SJSA1 (cell line): Measurements from ENCODE around the gene DOK7. TPM values are rescaled to one million over a fixed set of nuclear protein-coding genes. Genes with fewer than 3 reads are reported as not detected.
"Not testable (repeated sequence)": the region's sequence is repeated elsewhere in the genome, so short reads cannot be mapped to it uniquely, and the experiment has no call there.

Experiments used
- DNase-seq, 2 experiments: peaks; one replicate each; pipeline ENCODE4 v3.0.0-alpha.2; 2015 to 2020; ENCODE audit warnings: low spot score in 2 of 2, low read depth in 1 of 2
- H3K27ac ChIP-seq: fragments of 250-450 bp; sonication (Bioruptor Pico); 2 replicates; pipeline ENCODE4 v1.5.1; 2020; ENCODE audit warnings: mild to moderate bottlenecking, moderate library complexity
- H3K27me3 ChIP-seq: fragments of 250-450 bp; sonication (Bioruptor Pico); replicated peaks from 2 replicates; pipeline ENCODE4 v1.5.1; 2020; ENCODE audit warnings: mild to moderate bottlenecking, moderate library complexity
- H3K36me3 ChIP-seq: fragments of 250-450 bp; sonication (Bioruptor Pico); 2 replicates; pipeline ENCODE4 v1.5.1; 2020; ENCODE audit warnings: mild to moderate bottlenecking
- H3K4me1 ChIP-seq: fragments of 250-450 bp; sonication (Bioruptor Pico); replicated peaks from 2 replicates; pipeline ENCODE4 v1.6.1; 2021; ENCODE audit warnings: mild to moderate bottlenecking
- H3K4me3 ChIP-seq: fragments of 250-450 bp; sonication (Bioruptor Pico); 2 replicates; pipeline ENCODE4 v1.5.1; 2020; ENCODE audit warnings: mild to moderate bottlenecking
- H3K9me3 ChIP-seq: fragments of 250-450 bp; sonication (Bioruptor Pico); replicated peaks from 2 replicates; pipeline ENCODE4 v1.5.1; 2020; ENCODE audit warnings: mild to moderate bottlenecking
- total RNA-seq: library from RNA; depleted of rRNA; stranded (reverse); fragments of >200 nt; shearing (Covaris generic); gene quantifications from 2 replicates; pipeline ENCODE4 v1.2.3, GENCODE V29; 2014

Gene DOK7
- total RNA-seq, 1 experiment from 2014 or later = 0.05 TPM

DNA sequence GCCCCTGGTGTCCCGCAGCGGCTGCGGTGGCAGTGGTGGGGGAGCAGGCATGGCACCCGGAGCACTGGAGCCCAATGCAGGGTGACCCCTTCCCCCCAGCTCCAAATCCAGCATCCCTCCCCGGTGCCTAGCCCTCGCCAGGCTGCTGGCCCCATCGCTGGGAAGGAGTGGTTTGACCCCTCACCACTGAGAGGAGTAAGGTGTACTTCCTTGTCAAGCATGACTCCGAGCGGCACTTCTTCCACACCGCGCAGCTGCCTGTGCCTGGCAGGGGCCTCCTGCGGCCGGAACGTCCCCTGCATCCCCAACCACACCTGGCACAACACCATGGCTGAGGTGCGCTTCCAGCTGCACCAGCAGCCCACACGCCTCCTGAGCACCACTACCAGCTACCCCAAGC is 42.1 kb downstream of the DOK7 start:
- Histone ChIP-seq H3K27ac (no peak overlapping the region), H3K4me3 (no peak overlapping the region), H3K27me3 (no peaks in the 10 kb centered on the region), H3K4me1 (no peaks in the 10 kb centered on the region), H3K36me3 (no peaks in the 10 kb centered on the region), H3K9me3 (no peaks in the 10 kb centered on the region)
- no peak for DNase-seq

- Histone ChIP-seq H3K36me3 (no peaks in the 10 kb centered on the region), H3K4me3 (no peak overlapping the region), H3K27me3 (no peaks in the 10 kb centered on the region), H3K9me3 (no peaks in the 10 kb centered on the region), H3K27ac (no peak overlapping the region), H3K4me1 (no peaks in the 10 kb centered on the region)
- DNase-seq = no peak
Measured at GRCh38 chr4:3508542-3508941, 45.4 kb downstream of the DOK7 start.

- Histone ChIP-seq H3K4me3 (no peak overlapping the region), H3K4me1 (no peaks in the 10 kb centered on the region), H3K27ac (no peak overlapping the region), H3K36me3 (no peaks in the 10 kb centered on the region), H3K27me3 (no peaks in the 10 kb centered on the region), H3K9me3 (no peaks in the 10 kb centered on the region)
- DNase-seq = no peak
Measured at GRCh38 chr4:3510481-3510880, 47.4 kb downstream of the DOK7 start.

DNA sequence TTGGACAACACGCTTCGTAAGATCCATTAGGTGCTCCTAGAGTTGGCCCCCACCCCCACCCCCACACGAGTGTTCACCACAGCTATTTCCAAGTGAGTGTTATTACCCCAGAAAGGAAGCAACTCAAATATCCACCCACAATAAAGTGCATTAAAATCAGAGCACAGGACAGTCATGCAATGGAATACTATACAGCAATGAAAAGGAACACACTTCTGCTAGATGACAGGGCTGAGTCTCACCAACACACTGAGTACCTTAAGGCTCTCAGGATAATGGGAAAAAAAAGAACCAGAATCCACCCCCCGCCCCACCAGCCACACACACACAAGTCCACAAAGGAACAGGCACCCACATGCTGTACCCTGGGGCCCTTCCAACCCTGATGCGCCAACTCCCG is 48.1 kb downstream of the DOK7 start:
- H3K27me3 ChIP-seq = no peaks in the 10 kb centered on the region
- no peaks in the 10 kb centered on the region for H3K36me3 ChIP-seq
- no peaks in the 10 kb centered on the region for H3K4me1 ChIP-seq
- DNase-seq = no peak
- no peak overlapping the region for H3K4me3 ChIP-seq
- no peaks in the 10 kb centered on the region for H3K9me3 ChIP-seq
- no peak overlapping the region for H3K27ac ChIP-seq

GRCh38 chr4:3511601-3512000 is 48.5 kb downstream of the DOK7 start:
- H3K27ac ChIP-seq, H3K27me3 ChIP-seq: not testable (repeated sequence)

DNA sequence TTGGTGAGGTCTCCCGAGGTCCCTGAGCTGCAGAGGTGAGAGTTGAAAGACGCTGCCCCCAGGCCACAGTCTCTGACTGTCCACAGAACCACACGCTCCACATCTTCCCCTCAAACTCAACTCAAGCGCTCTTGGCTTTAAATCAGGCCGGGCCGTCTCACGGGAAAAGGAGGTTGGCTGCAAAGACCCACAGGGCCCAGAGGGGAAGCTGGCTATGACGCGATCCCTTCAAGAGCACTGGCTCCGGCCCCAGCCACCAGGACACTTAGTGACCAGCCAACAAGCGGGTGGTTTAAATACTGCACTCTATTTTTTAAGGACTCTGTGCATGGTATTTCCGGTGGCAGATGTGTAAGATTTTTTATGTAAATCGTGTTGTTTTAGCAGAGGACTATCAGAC is 49.2 kb downstream of the DOK7 start:
- no peak for DNase-seq
- H3K27ac ChIP-seq = no peak overlapping the region
- no peaks in the 10 kb centered on the region for H3K27me3 ChIP-seq
- H3K36me3 ChIP-seq = 0 out of 2 replicates have a peak, but pooled peaks cover 4% of the 10 kb centered on the region
- no peak overlapping the region for H3K4me3 ChIP-seq
- no peaks in the 10 kb centered on the region for H3K9me3 ChIP-seq
- no peaks in the 10 kb centered on the region for H3K4me1 ChIP-seq

More at GRCh38 chr4:3511601-3512000, 48.5 kb downstream of the DOK7 start:
- not testable (repeated sequence) for H3K36me3 ChIP-seq, DNase-seq, H3K4me3 ChIP-seq, H3K9me3 ChIP-seq, H3K4me1 ChIP-seq

GRCh38 chr4:3512719-3513118 is 49.6 kb downstream of the DOK7 start:
- Histone ChIP-seq H3K27ac (no peak overlapping the region), H3K36me3 (0 out of 2 replicates have a peak, but pooled peaks cover 4% of the 10 kb centered on the region), H3K27me3 (no peaks in the 10 kb centered on the region), H3K9me3 (no peaks in the 10 kb centered on the region), H3K4me1 (no peaks in the 10 kb centered on the region), H3K4me3 (no peak overlapping the region)
- DNase-seq = no peak

DNA sequence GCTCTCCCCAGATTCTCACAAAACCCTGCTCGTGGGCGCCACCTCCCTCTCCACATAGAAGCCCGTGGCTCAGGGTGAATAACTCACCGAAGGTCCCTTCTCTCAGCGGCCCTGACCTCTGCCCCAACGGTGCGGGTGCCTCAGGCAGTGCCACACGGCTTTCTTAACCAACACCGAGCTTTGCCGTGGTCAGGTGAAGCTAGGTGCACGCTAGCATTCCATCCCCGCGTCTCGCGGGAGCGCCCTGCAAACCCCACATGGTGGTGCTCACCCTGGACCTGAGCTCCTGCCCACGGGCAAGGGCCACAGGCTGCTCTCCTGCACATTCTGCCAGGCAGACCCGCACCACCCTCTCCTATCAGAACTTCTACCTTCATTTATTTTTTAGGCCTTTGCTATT is 50.7 kb downstream of the DOK7 start:
- Histone ChIP-seq H3K36me3 (0 out of 2 replicates have a peak, but pooled peaks cover 4% of the 10 kb centered on the region), H3K4me3 (no peak overlapping the region), H3K27ac (no peak overlapping the region), H3K27me3 (no peaks in the 10 kb centered on the region), H3K9me3 (no peaks in the 10 kb centered on the region), H3K4me1 (no peaks in the 10 kb centered on the region)
- DNase-seq = no peak

DNA sequence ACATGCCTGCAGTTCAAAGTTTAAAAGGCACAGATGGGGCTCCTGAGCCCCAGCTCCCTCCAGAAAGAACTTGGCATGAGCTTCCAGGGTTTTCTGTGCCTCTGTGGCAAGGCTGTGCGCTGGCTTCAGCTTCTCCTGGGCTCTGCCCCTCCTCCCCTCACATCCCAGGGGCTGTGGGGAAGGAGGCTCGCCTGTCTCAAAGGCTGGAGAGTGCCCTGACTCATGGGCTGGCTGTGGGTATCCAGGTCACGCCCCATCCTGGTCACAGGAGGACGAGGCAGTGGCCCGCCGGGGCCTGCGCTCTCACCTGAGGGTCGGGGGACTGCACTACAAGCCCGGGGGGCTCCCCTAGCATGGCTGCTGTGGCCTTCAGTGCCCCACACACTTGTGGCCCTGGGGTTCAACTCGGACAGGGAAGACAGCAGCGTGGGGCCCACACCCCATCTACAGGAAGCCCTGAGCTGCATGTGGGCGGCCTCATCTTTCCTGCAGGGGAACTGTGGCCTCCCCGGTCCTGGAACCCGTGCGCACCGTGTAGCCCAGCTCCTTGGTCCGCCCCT is 51.2 kb downstream of the DOK7 start:
- no peak for DNase-seq
- no peaks in the 10 kb centered on the region for H3K4me1 ChIP-seq
- H3K27me3 ChIP-seq = no peaks in the 10 kb centered on the region
- no peak overlapping the region for H3K27ac ChIP-seq
- H3K36me3 ChIP-seq = 0 out of 2 replicates have a peak, but pooled peaks cover 4% of the 10 kb centered on the region
- no peak overlapping the region for H3K4me3 ChIP-seq
- H3K9me3 ChIP-seq = no peaks in the 10 kb centered on the region

DNA sequence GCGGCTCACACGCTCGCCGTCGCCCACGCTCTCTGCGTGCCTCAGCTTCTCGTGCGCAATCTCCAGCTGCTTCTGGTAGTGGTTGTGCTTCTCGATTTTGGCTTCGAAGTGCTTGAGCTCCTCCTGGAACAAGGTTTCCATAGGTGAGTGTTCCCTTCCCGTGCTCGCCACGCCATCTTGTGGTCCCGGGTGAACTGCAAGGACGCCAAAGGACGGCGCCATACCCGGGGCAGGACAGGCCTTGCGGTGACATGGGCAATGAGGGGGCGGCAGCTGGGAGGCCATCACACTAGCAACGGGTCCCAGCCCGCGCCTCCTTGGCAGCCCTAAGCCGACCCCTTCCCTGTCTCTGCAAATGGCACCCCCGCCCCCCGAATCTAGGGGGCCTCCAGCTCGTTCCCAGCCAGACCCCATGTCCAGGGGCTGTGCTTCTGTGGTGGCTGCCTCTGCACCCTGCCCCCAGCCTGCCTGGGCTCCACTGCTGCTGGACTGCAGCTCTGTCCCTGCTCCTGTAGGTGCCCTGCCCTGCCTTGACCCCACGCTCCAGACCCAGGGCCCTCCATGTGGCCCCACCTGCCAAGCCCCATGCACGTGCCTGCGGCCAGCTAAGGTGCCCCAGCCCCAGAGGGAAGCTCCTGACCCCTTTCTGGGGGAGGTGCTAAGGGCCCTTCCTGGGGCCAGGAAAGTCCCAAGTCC is 51.8 kb downstream of the DOK7 start:
- Histone ChIP-seq H3K9me3 (no peaks in the 10 kb centered on the region), H3K4me1 (no peaks in the 10 kb centered on the region), H3K27me3 (no peaks in the 10 kb centered on the region), H3K27ac (no peak overlapping the region), H3K36me3 (0 out of 2 replicates have a peak, but pooled peaks cover 4% of the 10 kb centered on the region), H3K4me3 (no peak overlapping the region)
- no peak for DNase-seq

GRCh38 chr4:3515646-3516045 is 52.5 kb downstream of the DOK7 start:
- no peak for DNase-seq
- no peak overlapping the region for H3K4me3 ChIP-seq
- H3K27ac ChIP-seq = no peak overlapping the region
- no peaks in the 10 kb centered on the region for H3K4me1 ChIP-seq
- H3K9me3 ChIP-seq = no peaks in the 10 kb centered on the region
- H3K36me3 ChIP-seq = 0 out of 2 replicates have a peak, but pooled peaks cover 4% of the 10 kb centered on the region
- no peaks in the 10 kb centered on the region for H3K27me3 ChIP-seq

GRCh38 chr4:3516061-3516835 is 53.1 kb downstream of the DOK7 start:
- Histone ChIP-seq H3K4me3 (no peak overlapping the region), H3K4me1 (no peaks in the 10 kb centered on the region), H3K27me3 (no peaks in the 10 kb centered on the region), H3K36me3 (0 out of 2 replicates have a peak, but pooled peaks cover 4% of the 10 kb centered on the region), H3K27ac (no peak overlapping the region), H3K9me3 (no peaks in the 10 kb centered on the region)
- no peak for DNase-seq

- Histone ChIP-seq H3K9me3 (no peaks in the 10 kb centered on the region), H3K27me3 (no peaks in the 10 kb centered on the region), H3K4me3 (no peak overlapping the region), H3K27ac (no peak overlapping the region), H3K4me1 (no peaks in the 10 kb centered on the region), H3K36me3 (0 out of 2 replicates have a peak, but pooled peaks cover 4% of the 10 kb centered on the region)
- DNase-seq = no peak
Measured at GRCh38 chr4:3516836-3517730, 54.0 kb downstream of the DOK7 start.
